Fibroblast of mammary gland (primary cell): Measurements from ENCODE around the gene CRYAB.
A peak's percentile ranks its signal among the peaks of the same experiment; 100 is the strongest.

Experiments used
- DNase-seq: peaks from one replicate; pipeline ENCODE4 v3.0.0-alpha.2; 2010; ENCODE audit warnings: low read depth
- H3K4me3 ChIP-seq: 2 replicates; pipeline ENCODE4 v1.5.1; 2011; ENCODE audit warnings: low read depth, mild to moderate bottlenecking, low read length, moderate library complexity; ENCODE audit not compliant: control insufficient read depth
- CTCF ChIP-seq: conservative IDR thresholded peaks from 2 replicates; pipeline ENCODE4 v1.5.1; 2011; ENCODE audit warnings: low read depth, low read length, inconsistent platforms; ENCODE audit not compliant: control insufficient read depth, insufficient read depth

The CRYAB gene

GRCh38 chr11:111911563-111912401 is at the start of gene CRYAB:
CRYAB (minus strand) TSS chr11:111911770; CDS start chr11:111911724, 46 bp downstream.
- no peak for TF ChIP-seq CTCF
- DNase-seq: peak; percentile 81
- peak within 1 kb of the TSS; percentile 24 for H3K4me3 ChIP-seq

GRCh38 chr11:111960916-111961315 is 49.3 kb upstream of the CRYAB start:
- TF ChIP-seq CTCF: no peak
- no peak overlapping the region for H3K4me3 ChIP-seq
- peak; percentile 64 for DNase-seq

- TF ChIP-seq CTCF: no peak
- no peak overlapping the region for H3K4me3 ChIP-seq
- no peak for DNase-seq
These were observed 46.3 kb upstream of the CRYAB start for GRCh38 chr11:111957663-111958444.

GRCh38 chr11:111954154-111954553 is 42.6 kb upstream of the CRYAB start:
- H3K4me3 ChIP-seq: no peak overlapping the region
- DNase-seq: no peak
- no peak for TF ChIP-seq CTCF

GRCh38 chr11:111951565-111951964 is 40.0 kb upstream of the CRYAB start:
- H3K4me3 ChIP-seq: no peak overlapping the region
- TF ChIP-seq CTCF: no peak
- DNase-seq: no peak

GRCh38 chr11:111949519-111950426 is 38.2 kb upstream of the CRYAB start:
- TF ChIP-seq CTCF: no peak
- no peak overlapping the region for H3K4me3 ChIP-seq
- DNase-seq: no peak
